GM19452 (cell line): ENCODE measurements around the gene C2CD4C.
"Not testable (repeated sequence)": the region's sequence is repeated elsewhere in the genome, so short reads cannot be mapped to it uniquely, and the experiment has no call there.

Experiments
- ATAC-seq: cut with Tn5 transposase; IDR thresholded peaks from one replicate; pipeline ENCODE4 v1.9.1; 2021; ENCODE audit not compliant: unreplicated experiment

C2CD4C gene

DNA sequence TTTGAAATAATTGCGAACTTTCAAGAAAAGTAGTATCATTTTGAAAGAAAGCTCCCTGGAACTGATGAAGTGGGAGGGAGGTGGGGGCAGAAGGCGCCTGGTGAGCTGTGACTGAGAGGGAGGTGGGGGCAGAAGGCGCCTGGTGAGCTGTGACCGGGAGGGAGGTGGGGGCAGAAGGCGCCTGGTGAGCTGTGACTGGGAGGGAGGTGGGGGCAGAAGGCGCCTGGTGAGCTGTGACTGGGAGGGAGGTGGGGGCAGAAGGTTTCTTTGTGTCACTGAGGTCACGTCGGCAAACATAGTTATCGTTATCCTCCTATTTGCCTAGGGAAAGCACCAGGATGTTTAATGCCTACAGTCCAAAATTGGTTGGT lies 24.2 kb downstream of the C2CD4C start:
- no peak for ATAC-seq

DNA sequence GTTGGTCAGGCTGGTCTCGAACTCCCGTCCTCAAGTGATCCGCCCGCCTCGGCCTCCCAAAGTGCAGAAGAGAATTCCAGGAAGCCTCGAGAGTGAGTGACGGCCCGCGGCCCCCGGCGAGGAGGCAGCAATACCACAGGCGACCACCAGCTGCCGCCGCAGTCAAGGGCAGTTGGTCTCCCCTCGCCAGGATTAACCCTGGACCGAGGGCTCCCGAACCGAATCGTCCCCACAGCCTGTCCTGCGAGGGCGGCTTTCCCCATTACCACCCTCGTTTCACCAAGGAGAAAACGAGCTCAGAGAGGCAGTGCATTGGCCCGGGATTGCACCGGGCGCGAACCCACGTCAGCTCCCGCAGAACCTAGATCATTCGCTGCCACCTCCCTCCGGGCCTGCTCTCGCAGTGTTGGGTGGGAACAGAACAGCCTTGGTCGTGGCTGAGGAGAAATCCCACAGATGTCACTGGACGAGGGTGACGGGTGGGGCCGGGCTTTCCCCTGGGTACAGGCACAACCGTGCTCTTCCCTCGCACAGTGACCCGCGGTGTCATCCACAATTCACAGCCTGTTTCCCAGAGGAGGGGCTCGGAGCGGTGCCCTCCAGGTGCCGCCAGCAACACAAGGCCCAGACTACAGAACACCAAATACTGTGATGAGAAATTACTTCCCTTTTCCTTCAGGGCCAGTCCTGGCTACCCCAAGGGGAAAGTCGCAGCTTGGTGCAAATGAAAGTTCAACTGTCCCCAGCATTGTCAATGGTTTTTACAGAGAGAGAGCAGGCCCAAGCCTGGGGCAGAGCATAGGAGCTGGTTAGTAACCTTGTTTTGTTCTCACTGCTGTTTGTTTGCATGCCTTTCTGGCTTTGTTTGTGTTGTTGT lies 24.8 kb downstream of the C2CD4C start:
- ATAC-seq = no peak

DNA sequence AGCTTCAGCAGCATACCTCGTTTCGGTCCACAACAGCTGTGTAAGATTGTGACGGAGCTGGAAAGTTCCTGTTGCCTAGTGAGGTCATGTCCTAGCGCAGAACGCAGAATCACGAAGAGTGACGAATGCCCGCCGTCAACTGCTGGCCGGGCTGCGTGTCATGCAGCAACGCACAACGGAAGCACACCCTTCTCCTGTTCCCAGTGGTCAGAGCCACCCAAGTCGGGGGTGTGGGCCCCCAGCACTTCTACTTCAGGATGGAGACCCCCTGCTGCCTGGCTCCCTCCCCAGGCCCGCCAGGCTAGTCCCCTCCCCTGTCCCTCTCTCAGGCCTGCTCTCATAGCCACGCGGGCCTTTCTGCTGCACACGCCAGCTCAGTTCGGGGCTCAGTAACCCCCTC lies 25.9 kb downstream of the C2CD4C start:
- no peak for ATAC-seq

DNA sequence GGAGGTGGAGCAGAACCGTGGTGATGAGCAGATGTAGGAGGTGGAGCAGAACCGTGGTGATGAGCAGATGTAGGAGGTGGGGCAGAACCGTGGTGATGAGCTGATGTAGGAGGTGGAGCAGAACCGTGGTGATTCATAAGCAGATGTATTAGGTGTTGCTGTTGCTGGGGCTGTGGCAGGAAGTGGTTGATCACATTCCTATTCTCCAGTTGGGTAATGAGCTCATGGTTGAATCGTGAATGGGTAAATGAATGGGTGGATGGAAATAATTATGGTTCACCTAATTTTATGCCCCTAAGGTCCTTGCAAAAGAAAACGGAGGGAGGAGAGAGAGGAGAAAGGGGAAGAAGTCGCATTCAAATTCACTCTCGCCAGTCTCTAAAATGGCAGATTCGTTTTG lies 26.4 kb downstream of the C2CD4C start:
- not testable (repeated sequence) for ATAC-seq

DNA sequence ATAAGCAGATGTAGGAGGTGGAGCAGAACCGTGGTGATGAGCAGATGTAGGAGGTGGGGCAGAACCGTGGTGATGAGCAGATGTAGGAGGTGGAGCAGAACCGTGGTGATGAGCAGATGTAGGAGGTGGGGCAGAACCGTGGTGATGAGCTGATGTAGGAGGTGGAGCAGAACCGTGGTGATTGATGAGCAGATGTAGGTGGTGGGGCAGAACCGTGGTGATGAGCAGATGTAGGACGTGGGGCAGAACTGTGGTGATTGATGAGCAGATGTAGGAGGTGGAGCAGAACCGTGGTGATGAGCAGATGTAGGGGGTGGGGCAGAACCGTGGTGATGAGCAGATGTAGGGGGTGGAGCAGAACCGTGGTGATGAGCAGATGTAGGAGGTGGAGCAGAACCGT lies 27.0 kb downstream of the C2CD4C start:
- not testable (repeated sequence) for ATAC-seq

DNA sequence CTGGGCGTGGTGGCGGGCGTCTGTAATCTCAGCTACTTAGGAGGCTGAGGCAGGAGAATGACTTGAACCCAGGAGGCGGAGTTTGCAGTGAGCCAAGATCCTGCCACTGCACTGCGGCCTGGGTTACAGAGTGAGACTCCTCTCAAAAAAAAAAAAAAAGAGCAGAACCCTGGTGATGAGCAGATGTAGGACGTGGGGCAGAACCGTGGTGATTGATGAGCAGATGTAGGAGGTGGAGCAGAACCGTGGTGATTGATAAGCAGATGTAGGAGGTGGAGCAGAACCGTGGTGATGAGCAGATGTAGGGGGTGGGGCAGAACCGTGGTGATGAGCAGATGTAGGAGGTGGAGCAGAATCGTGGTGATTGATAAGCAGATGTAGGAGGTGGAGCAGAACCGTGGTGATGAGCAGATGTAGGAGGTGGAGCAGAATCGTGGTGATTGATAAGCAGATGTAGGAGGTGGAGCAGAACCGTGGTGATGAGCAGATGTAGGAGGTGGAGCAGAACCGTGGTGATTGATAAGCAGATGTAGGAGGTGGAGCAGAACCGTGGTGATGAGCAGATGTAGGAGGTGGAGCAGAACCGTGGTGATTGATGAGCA lies 28.2 kb downstream of the C2CD4C start:
- not testable (repeated sequence) for ATAC-seq

DNA sequence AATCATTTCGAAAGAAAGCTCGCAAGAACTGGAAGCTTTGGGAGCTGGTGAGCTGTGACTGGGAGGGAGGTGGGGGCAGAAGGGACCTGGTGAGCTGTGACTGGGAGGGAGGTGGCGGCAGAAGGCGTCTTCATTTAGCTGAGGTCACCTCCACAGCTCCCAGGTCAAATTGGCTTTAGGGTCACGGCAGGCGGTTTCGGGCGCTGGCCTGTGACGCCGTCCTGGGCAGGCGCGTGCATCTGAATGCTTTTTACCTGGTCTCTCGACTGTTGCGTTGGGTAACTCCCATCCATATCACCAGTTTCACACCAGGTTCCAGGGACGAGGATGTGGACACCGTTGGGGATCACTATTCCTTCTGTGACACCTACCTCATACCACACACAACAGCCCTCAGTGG lies 29.2 kb downstream of the C2CD4C start:
- no peak for ATAC-seq

DNA sequence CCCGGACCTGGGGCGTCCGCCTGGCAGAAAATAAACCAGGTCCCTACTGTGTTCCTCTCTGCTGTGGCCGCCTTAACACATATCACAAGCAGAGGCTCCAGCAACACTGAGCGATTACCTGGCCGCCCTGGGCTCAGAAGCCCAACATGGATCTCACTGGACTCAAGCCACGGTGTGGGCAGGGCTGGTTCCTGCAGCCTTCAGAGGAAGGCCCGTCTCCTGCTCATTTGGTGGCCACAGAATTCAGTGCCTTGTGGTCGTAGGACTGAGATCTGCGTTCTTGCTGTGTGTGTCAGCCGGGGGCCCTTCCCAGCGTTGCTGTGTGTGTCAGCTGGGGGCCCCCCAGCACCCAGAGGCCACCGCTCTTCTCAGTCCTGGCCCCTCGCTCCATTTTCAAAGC lies 30.2 kb downstream of the C2CD4C start:
- ATAC-seq = no peak

DNA sequence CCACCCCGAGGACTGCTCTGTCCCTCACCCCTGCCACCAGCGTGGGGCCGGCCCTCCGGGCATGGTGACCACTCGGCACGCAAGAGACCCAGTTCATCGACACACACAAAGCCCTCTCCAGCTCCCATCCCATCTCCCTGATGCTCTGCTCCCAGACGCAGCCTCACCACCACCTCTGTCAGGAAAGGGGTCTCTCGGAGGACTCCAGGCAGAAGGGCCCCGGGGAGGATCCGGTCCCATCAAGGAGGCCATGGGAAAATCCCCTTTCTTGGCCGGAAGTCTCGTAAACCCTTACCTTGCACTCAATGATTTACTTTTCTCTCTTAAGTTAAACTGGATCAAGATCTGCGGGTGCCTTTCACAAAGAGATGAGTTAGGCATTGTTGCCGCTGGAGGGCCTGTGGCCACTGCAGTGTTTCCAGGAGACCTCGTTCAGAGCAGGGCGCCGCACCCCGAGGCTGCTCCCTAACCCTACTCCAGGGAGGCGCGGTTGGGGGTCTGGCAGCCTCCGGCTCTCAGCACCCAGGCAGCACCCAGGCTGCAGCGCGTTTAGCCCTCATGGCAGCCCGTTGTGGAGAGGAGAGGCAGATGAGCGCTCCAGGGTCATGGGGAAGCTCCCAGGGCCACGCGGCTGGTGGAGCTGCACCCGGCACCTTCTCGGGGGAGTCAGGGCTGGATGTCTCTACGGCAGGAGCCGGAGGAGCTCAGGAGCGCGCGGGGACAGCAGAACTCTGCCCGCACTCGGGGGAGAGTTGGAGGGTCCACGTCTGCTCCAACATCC lies 31.0 kb downstream of the C2CD4C start:
- no peak for ATAC-seq

DNA sequence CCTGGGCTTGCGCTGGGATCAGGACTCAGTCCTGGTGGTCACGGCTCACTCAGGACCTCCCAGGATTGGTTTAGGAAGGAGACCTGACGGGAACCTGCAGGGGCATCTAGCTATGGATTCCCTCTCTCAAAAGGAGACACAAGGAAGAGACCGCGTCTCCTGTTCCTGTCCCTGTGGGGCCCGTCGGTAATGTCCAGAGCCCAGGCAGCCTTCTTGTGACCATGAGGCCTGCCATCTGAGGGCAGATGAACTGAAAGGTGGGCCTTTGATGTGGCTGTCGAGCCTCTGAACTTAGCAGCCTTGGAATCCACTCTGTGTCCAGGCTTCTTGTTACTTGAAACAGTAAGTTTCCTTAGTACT lies 32.9 kb downstream of the C2CD4C start:
- no peak for ATAC-seq

DNA sequence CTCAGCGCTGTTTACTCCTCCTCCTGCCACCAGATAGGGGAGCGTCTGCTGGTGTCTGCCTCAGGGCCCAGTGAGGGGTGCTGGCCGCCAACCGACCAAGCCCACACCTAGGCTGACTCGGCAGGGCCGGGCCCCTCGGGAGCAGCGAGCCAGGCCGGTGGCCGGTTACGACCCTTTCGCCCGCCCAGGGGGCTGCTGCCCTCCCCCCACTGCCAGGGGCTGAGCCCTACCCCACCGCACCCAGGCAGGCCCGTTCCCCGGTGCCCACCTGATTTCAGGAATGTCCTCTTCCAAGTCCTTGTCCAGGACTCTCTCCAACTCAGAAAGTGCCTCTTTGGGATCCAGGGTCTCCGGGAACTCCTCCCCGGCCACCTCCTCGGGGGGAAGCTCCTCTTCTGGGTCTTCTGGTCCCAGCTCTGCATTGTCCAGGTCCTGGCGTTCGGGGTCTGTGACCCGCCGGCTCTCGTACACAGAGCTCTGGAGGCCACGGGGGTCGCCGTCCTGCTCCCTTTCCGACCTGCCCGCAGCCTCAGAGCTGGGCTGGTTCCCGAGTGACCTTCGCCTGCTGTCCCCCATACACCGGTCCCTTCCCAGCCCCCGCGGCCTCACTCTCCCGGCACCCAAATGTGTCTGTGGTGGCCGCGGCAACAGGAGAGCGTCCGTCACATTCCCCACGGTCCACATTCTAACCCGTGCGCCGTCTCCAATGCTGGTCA lies 33.4 kb downstream of the C2CD4C start:
- ATAC-seq = no peak

DNA sequence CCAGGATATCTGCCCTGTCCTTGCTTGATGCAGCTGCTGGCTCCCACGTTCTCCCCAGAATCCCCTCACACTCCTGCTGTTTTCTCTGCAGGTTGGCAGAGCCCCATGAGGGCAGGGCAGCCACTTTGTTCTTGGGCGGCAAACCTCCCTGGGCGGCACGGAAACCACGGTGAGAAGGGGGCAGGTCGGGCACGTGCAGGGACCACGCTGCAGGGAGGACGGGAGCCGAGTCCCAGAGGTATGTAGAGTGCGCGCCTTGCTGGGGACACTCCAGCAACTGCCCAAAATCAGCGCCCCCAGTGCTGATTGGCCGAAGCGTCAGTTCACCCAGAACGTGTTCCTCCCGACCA lies 34.1 kb downstream of the C2CD4C start:
- no peak for ATAC-seq

DNA sequence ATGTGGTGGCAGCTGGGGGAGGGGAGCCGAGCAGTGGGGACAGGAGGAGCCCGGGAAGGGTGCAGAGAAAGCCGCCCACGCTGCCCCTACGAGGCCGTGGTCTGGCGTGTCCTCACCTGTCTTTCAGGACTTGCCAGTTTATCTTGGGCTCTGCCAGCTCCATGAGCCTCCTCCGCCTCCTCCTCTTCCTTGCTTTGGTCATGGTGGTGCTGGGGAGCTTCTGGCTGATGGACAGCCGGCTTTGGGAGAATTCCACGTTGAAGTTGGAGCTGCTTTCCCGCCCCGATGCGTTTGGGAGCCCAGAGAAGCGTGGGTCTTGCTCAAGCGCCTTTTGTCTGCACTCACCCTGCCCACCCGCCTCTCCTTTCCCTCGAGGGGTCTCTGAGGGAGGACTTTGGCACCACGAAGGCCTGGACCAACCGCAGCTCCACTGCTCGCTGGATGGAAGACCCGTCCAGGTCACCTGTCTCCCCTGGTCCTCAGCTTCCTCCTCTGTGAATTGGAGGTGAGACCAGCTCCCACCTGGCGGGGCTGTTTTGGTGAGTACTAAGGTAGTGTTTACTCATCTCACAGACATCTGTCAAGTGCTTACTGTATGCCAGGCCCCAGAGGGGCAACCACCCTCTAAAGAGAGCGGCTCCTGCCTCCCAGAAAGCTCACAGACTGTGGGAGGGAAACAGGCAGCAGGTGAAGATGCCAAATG lies 34.6 kb downstream of the C2CD4C start:
- no peak for ATAC-seq

DNA sequence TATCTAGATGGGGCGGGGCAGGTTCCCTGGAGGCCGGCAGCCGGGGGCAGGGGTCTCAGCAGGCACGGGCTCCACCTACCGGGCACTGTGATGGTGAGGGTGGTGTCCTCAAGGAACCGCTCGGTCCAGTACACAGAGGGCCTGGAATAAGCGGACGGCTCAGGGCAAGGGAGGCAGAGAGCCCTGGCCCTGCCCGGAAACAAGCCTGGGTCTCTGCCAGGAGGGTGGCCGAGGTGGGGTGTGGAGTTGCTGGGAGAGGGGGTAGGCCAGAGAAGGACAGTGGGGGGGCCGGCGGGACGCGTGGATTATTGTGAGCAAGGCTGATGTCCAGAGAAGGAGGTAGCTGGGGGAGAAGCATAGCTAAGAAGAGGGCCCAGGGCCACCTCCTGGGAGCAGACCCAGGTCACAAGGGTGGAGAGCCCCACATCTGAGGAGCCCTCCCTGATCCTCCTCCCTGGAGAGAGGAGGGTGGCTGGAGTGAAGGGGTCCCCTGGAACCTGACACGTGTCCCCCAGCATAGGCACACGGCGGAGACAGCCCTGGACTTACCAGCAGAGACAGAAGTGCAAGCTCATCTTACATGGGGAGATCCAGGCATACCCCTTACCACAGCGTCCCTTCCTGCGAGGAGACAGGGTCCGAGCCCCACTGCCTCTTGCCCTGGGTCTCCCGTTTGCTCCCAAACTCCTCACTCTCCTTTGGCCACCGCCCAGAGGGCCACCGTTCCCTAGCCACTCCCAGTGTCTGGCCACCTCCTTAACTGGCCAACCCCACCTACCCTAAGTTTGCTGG lies 35.4 kb downstream of the C2CD4C start:
- no peak for ATAC-seq

DNA sequence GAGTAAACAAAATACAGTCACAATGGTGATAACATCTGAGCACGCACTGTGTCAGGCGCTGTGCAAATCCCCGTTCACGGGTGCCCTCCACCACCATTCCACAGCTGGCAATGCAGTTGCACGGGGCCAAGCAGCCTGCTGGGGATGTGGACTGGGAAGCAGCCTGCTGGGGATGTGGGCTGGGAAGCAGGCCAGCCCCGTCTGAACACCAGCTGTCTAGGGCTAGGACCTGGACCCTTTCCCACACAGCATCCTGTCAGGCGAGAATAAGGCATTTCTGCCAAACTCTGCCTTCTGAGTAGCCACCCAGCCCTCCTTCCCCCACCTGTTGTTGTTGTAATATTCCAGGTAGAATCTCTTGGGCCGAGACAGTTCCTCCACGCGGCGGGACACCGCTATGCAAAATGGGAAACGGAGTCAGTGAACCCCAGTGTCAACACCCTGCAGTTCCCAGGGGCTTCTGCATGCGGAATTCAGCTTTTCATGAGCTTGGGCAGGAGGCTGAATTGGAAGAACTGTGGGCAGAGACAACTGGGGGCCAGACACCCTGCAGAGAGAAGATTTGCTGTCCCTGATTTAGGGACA lies 36.5 kb downstream of the C2CD4C start:
- no peak for ATAC-seq

DNA sequence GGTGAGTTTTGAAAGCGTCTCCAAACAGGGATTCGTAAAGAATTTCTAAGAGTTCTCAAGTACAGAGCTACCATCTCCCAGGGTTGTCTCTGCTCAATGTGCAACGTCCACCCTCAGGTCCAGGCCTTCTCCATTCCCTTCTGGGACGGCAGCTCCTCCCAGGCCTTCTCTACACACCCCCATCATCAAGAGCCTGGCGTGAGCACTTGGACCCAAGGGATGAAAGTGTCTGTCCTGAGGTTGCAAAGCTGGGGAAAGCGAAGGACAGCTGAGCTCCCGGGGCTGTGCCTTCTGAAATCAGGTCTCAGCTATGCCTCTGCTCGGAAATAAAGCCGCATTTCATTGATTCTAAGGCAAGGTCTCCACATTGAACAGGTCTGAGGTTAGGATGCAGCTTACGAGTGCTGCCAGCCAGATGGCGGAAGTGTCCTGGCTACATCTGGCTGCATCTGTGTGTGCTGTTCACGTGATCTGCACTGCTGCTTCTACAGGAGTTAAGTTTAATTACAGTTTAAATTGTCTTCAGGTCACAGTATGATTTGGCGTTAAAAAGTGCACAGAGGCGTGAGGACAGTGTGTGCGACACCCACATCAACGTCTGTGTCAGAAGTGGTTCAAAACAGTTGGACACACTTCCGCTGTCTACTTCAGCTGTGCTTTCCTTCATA lies 37.3 kb downstream of the C2CD4C start:
- ATAC-seq = no peak

DNA sequence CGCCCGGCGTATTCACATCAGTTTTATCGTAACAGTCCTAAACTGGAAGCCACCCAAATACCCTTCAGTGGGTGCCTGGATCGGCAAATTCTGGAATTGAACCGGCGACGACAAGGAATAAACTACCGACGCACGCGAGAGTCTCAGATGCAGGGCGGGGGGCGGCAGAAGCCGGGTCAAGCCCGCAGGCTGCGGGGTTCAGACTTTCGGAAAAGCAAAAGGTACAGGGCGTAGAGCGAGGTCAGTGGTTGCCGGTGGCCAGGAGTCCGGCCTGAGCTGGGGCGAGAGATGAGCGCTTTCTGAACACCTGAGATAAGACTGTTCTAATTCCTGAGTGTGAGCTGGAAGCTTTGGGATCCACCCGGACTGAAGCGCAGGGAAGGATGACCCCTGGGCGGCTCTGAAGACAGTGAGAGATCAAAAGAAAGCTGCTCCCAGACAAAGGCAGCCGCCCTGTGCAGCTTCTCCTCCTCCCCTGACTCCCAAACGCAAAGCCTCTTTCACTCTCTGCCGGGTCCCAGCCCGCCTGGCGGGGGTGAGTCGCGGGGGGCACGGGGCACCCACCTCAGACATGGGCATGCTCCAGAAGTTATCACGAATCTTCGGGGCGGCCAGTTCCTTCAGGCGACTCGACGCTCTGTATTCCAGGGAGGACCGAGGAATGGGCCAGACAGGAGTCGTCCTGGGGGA lies 38.2 kb downstream of the C2CD4C start:
- no peak for ATAC-seq

DNA sequence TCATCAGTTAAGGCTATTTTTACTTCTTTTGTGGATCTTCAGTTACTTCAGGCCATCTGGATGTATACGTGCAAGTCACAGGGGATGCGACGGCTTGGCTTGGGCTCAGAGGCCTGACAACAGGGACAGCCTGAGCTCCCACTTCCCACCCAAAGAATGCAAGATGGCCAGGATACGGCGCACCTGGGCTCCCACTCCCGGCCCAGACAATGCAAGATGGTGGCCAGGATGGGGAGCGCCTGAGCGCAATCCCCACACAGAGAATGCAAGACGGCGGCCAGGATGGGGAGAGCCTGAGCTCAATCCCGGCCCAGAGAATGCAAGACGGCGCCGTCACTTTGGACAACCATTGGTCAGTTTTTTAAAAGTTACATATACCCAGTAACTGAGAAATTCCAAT lies 39.1 kb downstream of the C2CD4C start:
- no peak for ATAC-seq

DNA sequence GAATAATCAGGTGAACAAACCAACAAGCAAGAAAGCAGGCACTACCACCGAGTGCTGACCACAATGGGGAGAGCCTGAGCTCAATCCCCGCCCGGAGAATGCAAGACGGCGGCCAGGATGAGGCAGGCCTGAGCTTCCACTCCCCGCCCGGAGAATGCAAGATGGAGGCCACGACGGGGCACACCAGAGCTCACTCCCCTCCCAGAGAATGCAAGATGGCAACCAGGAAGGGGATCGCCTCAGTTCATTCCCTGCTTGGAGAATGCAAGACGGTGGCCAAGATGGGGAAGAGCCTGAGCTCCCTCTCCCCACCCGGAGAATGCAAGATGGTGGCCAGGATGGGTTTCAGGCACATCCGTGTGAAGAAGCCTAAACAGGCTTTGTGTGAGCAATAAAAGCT lies 39.7 kb downstream of the C2CD4C start:
- no peak for ATAC-seq
